Neural progenitor cell (in vitro differentiated cells): ENCODE measurements around the gene S1PR4. TPM values are rescaled to one million over a fixed set of nuclear protein-coding genes. Genes with fewer than 3 reads are reported as not detected.

ENCODE experiments used
- DNase-seq: peaks from one replicate; pipeline ENCODE4 v3.0.0-alpha.2; 2016; ENCODE audit warnings: low spot score
- H2AFZ ChIP-seq: fragments of 200-600 bp; sonication (generic); replicated peaks from 2 replicates; pipeline ENCODE4 v1.6.1; 2016; ENCODE audit warnings: antibody characterized with exemption
- H3F3A ChIP-seq: fragments of 200-600 bp; sonication (generic); 2 replicates; pipeline ENCODE4 v1.6.1; 2016; ENCODE audit warnings: antibody characterized with exemption, low read depth
- H3K27ac ChIP-seq: fragments of 200-600 bp; sonication (generic); 2 replicates; pipeline ENCODE4 v1.5.1; 2016; ENCODE audit warnings: mild to moderate bottlenecking
- H3K27me3 ChIP-seq: fragments of 200-600 bp; sonication (generic); 2 replicates; pipeline ENCODE4 v1.6.1; 2016; ENCODE audit warnings: mild to moderate bottlenecking, moderate library complexity
- H3K36me3 ChIP-seq: fragments of 200-600 bp; sonication (generic); 2 replicates; pipeline ENCODE4 v1.5.1; 2016
- H3K4me1 ChIP-seq: fragments of 200-600 bp; sonication (generic); 2 replicates; pipeline ENCODE4 v1.6.1; 2016; ENCODE audit warnings: mixed run types
- H3K4me2 ChIP-seq: fragments of 200-600 bp; sonication (generic); 2 replicates; pipeline ENCODE4 v1.6.1; 2016
- H3K4me3 ChIP-seq: fragments of 200-600 bp; sonication (generic); 2 replicates; pipeline ENCODE4 v1.5.1; 2016
- H3K79me2 ChIP-seq: fragments of 200-600 bp; sonication (generic); 2 replicates; pipeline ENCODE4 v1.6.1; 2016; ENCODE audit warnings: low read depth
- H3K9ac ChIP-seq: fragments of 200-600 bp; sonication (generic); 2 replicates; pipeline ENCODE4 v1.6.1; 2016
- H3K9me3 ChIP-seq: fragments of 200-600 bp; sonication (generic); 2 replicates; pipeline ENCODE4 v1.5.1; 2016; ENCODE audit warnings: low read depth
- H4K20me1 ChIP-seq: fragments of 200-600 bp; sonication (generic); 2 replicates; pipeline ENCODE4 v1.6.1; 2016; ENCODE audit warnings: low read depth
- H3K27ac Mint-ChIP-seq: 3 replicates; pipeline ENCODE4 v1.8.0; 2021; ENCODE audit warnings: mixed read lengths
- H3K27me3 Mint-ChIP-seq: 2 replicates; pipeline ENCODE4 v1.8.0; 2022; ENCODE audit warnings: low read depth, mild to moderate bottlenecking, inconsistent platforms, moderate library complexity, mixed read lengths; ENCODE audit not compliant: insufficient read depth
- H3K36me3 Mint-ChIP-seq: 3 replicates; pipeline ENCODE4 v1.8.0; 2021; ENCODE audit warnings: mixed read lengths
- H3K4me1 Mint-ChIP-seq: 3 replicates; pipeline ENCODE4 v1.8.0; 2021; ENCODE audit warnings: mixed read lengths
- H3K4me3 Mint-ChIP-seq: 3 replicates; pipeline ENCODE4 v1.8.0; 2021; ENCODE audit warnings: mild to moderate bottlenecking, moderate library complexity, mixed read lengths
- H3K9me3 Mint-ChIP-seq: 3 replicates; pipeline ENCODE4 v1.8.0; 2020; ENCODE audit warnings: mixed read lengths
- EZH2 ChIP-seq: fragments of 200-600 bp; sonication (generic); IDR thresholded peaks from 2 replicates; pipeline ENCODE4 v1.6.1; 2017; ENCODE audit warnings: antibody characterized with exemption, mild to moderate bottlenecking, moderate library complexity
- EZH2phosphoT487 ChIP-seq: fragments of 200-600 bp; sonication (generic); IDR thresholded peaks from 2 replicates; pipeline ENCODE4 v1.6.1; 2017; ENCODE audit warnings: antibody characterized with exemption
- total RNA-seq: library from RNA; depleted of rRNA; stranded (reverse); fragments of >200 nt; gene quantifications from 2 replicates; pipeline ENCODE4 v1.2.3, GENCODE V29; 2015; ENCODE audit warnings: low replicate concordance
- TF ChIP-seq, protein P1 (sequence below): fragments of 200-600 bp; sonication (generic); IDR thresholded peaks from 2 replicates; pipeline ENCODE4 v1.5.1; 2017; ENCODE audit warnings: antibody characterized with exemption, mild to moderate bottlenecking

Gene S1PR4
- total RNA-seq, 1 donor from 2014 or later = not detected

DNA sequence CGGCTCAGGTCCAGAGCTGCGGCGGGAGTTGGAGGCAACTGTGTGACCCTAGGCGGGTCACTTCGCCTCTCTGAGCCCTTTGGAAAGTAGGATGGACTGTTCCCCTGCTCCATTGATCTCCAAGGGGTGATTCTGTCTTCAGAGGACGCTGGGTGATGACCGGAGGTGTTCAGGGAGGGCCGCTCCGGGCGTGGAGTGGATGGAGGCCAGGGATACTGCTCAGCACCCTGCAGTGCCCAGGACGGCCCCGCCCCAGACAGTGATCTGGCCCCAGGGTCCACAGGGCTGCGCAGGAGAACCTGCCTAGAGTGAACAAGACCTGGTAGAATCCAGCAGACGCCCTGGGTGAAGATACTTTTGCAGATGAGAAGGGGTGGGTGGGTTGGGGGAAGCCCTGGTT, 14.1 kb downstream of the S1PR4 start:
- peaks cover 5% of the 10 kb centered on the region for H3K36me3 Mint-ChIP-seq
- H3K27ac Mint-ChIP-seq = no peak overlapping the region
- peaks cover 38% of the 10 kb centered on the region for H4K20me1 ChIP-seq
- no peaks in the 10 kb centered on the region for H3K36me3 ChIP-seq
- H3K9me3 Mint-ChIP-seq = no peaks in the 10 kb centered on the region
- H3K79me2 ChIP-seq = peaks cover 38% of the 10 kb centered on the region
- H3K4me1 ChIP-seq = no peaks in the 10 kb centered on the region
- no peak overlapping the region for H3K4me3 Mint-ChIP-seq
- H3K27me3 ChIP-seq = no peaks in the 10 kb centered on the region
- H3K9ac ChIP-seq = no peak overlapping the region
- no peak overlapping the region for H2AFZ ChIP-seq
- no peaks in the 10 kb centered on the region for H3K9me3 ChIP-seq
- no peak for DNase-seq
- H3K27me3 Mint-ChIP-seq = no peaks in the 10 kb centered on the region
- no peaks in the 10 kb centered on the region for H3K4me1 Mint-ChIP-seq
- H3F3A ChIP-seq = no peaks in the 10 kb centered on the region
- no peak overlapping the region for H3K27ac ChIP-seq
- no peak overlapping the region for H3K4me2 ChIP-seq
- H3K4me3 ChIP-seq = no peak overlapping the region
- TF ChIP-seq EZH2 (no peak), EZH2phosphoT487 (no peak)
- TF ChIP-seq, protein P1, sequence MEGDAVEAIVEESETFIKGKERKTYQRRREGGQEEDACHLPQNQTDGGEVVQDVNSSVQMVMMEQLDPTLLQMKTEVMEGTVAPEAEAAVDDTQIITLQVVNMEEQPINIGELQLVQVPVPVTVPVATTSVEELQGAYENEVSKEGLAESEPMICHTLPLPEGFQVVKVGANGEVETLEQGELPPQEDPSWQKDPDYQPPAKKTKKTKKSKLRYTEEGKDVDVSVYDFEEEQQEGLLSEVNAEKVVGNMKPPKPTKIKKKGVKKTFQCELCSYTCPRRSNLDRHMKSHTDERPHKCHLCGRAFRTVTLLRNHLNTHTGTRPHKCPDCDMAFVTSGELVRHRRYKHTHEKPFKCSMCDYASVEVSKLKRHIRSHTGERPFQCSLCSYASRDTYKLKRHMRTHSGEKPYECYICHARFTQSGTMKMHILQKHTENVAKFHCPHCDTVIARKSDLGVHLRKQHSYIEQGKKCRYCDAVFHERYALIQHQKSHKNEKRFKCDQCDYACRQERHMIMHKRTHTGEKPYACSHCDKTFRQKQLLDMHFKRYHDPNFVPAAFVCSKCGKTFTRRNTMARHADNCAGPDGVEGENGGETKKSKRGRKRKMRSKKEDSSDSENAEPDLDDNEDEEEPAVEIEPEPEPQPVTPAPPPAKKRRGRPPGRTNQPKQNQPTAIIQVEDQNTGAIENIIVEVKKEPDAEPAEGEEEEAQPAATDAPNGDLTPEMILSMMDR = no peak

DNA sequence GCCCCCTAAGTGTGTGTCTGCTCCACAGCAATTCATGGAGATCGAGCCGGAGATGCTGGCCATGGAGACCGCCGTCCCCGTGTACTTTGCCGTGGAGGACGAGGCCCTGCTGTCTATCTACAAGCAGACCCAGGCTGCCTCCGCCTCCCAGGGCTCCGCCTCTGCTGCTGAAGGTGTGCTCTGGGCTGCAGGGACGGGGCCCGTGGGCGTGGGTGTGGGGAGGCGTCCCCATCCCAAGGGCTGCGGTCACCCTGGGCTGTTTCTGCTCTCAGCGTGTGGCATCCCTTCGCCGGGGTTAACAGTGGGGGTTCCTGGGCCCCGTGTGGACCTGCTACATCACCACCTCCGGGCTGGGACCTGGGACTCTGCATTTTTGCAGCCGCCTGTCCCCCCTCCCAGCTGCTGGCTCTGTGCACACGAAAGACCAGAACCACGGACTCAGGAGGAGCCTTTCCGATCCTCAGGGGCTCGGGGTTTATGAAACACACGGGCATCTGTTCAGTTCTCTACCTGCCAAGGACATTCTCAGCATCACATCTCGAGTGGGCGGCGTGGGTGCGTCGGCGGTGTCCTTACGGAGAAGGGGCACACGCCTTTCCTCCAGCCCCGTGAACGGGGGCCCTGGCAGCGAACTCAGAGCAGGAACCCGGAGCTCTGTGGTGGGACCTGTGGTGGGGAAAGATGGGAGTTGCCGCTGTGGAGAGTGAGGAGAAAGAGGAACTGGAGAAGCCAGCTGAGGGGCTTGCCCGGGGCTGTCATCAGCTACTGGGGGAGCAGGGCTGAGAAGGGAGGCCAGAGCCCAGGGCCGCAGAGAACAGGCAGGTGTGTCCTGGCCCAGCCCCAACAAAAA, 14.9 kb downstream of the S1PR4 start:
- H3K4me3 ChIP-seq = no peak overlapping the region
- no peaks in the 10 kb centered on the region for H3K36me3 ChIP-seq
- no peaks in the 10 kb centered on the region for H3F3A ChIP-seq
- no peak overlapping the region for H3K27ac ChIP-seq
- H2AFZ ChIP-seq = no peak overlapping the region
- H3K4me1 Mint-ChIP-seq = no peaks in the 10 kb centered on the region
- no peak for TF ChIP-seq EZH2phosphoT487
- TF ChIP-seq, protein P1 = no peak
- no peak for TF ChIP-seq EZH2
- no peaks in the 10 kb centered on the region for H3K4me1 ChIP-seq
- H3K27ac Mint-ChIP-seq = no peak overlapping the region
- no peak overlapping the region for H3K4me3 Mint-ChIP-seq
- no peaks in the 10 kb centered on the region for H3K9me3 Mint-ChIP-seq
- no peaks in the 10 kb centered on the region for H3K9me3 ChIP-seq
- no peaks in the 10 kb centered on the region for H3K27me3 Mint-ChIP-seq
- H3K79me2 ChIP-seq = peaks cover 30% of the 10 kb centered on the region
- peaks cover 30% of the 10 kb centered on the region for H4K20me1 ChIP-seq
- no peak overlapping the region for H3K9ac ChIP-seq
- H3K36me3 Mint-ChIP-seq = peaks cover 5% of the 10 kb centered on the region
- no peak for DNase-seq
- no peak overlapping the region for H3K4me2 ChIP-seq
- H3K27me3 ChIP-seq = no peaks in the 10 kb centered on the region

DNA sequence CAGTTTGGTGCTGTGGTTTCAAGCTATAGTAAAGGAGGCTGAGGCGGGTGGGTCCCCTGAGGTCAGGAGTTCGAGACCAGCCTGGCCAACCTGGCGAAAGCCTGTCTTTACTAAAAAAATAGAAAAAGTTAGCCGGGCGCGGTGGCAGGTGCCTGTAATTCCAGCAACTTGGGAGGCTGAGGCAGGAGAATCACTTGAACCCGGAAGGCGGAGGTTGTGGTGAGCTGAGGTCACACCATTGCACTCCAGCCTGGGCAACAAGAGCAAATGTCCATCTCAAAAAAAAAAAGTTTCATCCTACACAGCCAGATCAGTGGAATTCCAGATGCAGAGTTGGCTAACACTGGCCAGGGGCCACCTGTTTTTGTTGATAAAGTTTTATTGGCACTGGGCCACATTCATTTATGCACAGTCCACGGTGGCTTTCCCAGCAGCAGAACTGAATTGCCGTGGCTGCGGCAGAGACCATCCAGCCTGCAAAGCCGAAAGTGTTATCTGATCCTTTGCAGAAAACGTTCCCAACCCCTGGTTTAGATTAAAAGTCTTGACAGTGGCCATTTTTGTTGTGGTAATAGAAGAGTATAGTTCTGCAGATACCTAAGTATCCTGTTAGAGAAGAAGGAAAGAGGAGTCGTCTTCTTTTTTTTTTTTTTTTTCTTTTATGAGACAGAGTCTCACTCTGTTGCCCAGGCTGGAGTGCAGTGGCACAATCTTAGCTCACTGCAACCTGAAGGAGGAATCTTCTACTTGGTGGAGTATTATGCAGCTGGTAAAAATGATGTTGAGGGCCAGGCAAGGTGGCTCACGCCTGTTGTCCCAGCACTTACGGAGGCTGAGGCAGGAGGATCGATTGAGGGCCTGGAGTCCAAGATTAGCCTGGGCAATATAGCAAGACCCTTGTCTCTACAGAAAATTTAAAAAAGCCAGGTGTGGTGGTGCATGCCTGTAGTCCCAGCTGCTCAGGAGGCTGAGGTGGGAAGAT, 15.8 kb downstream of the S1PR4 start:
- no peak overlapping the region for H3K4me2 ChIP-seq
- H3F3A ChIP-seq = no peaks in the 10 kb centered on the region
- no peak overlapping the region for H3K4me3 ChIP-seq
- no peak for DNase-seq
- H4K20me1 ChIP-seq = peaks cover 23% of the 10 kb centered on the region
- no peaks in the 10 kb centered on the region for H3K9me3 ChIP-seq
- H3K27me3 Mint-ChIP-seq = no peaks in the 10 kb centered on the region
- no peaks in the 10 kb centered on the region for H3K9me3 Mint-ChIP-seq
- no peak overlapping the region for H2AFZ ChIP-seq
- no peaks in the 10 kb centered on the region for H3K27me3 ChIP-seq
- peaks cover 21% of the 10 kb centered on the region for H3K79me2 ChIP-seq
- no peaks in the 10 kb centered on the region for H3K36me3 ChIP-seq
- H3K4me1 ChIP-seq = no peaks in the 10 kb centered on the region
- TF ChIP-seq EZH2 = no peak
- no peak for TF ChIP-seq EZH2phosphoT487
- TF ChIP-seq, protein P1 = no peak
- no peak overlapping the region for H3K27ac ChIP-seq
- H3K4me3 Mint-ChIP-seq = no peak overlapping the region
- no peaks in the 10 kb centered on the region for H3K4me1 Mint-ChIP-seq
- no peak overlapping the region for H3K27ac Mint-ChIP-seq
- no peak overlapping the region for H3K9ac ChIP-seq
- peaks cover 5% of the 10 kb centered on the region for H3K36me3 Mint-ChIP-seq
